Lower lobe of right lung (tissue), 2 donors: ENCODE results near the gene GMDS. TPM values are rescaled to one million over a fixed set of nuclear protein-coding genes. Genes with fewer than 3 reads are reported as not detected.

Experiments
- ATAC-seq, 2 donors: fragments of 200-7000 bp; cut with Tn5 transposase; one replicate each; pipeline ENCODE4 v1.9.1; 2020 to 2022; ENCODE audit warnings: mild to moderate bottlenecking in 2 of 2, moderate library complexity in 2 of 2
- DNase-seq: peaks from one replicate; pipeline ENCODE4 v3.0.0-alpha.2; 2020
- H3K27ac ChIP-seq: fragments of 200-600 bp; one replicate; pipeline ENCODE4 v1.8.0; 2022
- H3K27me3 ChIP-seq: fragments of 200-600 bp; one replicate; pipeline ENCODE4 v1.8.0; 2022; ENCODE audit warnings: low read depth
- H3K36me3 ChIP-seq: fragments of 200-600 bp; one replicate; pipeline ENCODE4 v1.8.0; 2022; ENCODE audit warnings: mild to moderate bottlenecking
- H3K4me1 ChIP-seq: fragments of 200-600 bp; one replicate; pipeline ENCODE4 v1.8.0; 2022
- H3K4me3 ChIP-seq: fragments of 200-600 bp; one replicate; pipeline ENCODE4 v1.8.0; 2022; ENCODE audit warnings: mild to moderate bottlenecking
- H3K9me3 ChIP-seq: fragments of 200-600 bp; one replicate; pipeline ENCODE4 v1.8.0; 2022
- intact Hi-C: fragments of 100-400 bp; cut with DNase I; formaldehyde crosslinking; loops from one replicate; pipeline ENCODE4 v1.11.0; 2022
- total RNA-seq: library from RNA; stranded (reverse); fragmentation: NEBNext Ultra II Directional; extraction: Animal tissue kit (Norgen Biotek cat#: 25700); gene quantifications from one replicate; pipeline ENCODE4 v1.2.1, GENCODE V29; 2021
- TF ChIP-seq, protein P1 (sequence below): fragments of 200-600 bp; IDR thresholded peaks from one replicate; pipeline ENCODE4 v1.8.0; 2022; ENCODE audit warnings: antibody characterized with exemption, mild to moderate bottlenecking
- donor health status: DM: no; HTN: yes; CAD: no; lungs with severe emphysema.

GMDS gene
- total RNA-seq, 1 donor from 2014 or later: 12.7 TPM

GRCh38 chr6:1580109-1580508, 665.3 kb downstream of the GMDS start:
- Histone ChIP-seq H3K27me3 (no peaks in the 10 kb centered on the region), H3K4me3 (no peak overlapping the region), H3K27ac (no peak overlapping the region), H3K4me1 (no peaks in the 10 kb centered on the region), H3K36me3 (no peaks in the 10 kb centered on the region), H3K9me3 (no peaks in the 10 kb centered on the region)
- TF ChIP-seq, protein P1, sequence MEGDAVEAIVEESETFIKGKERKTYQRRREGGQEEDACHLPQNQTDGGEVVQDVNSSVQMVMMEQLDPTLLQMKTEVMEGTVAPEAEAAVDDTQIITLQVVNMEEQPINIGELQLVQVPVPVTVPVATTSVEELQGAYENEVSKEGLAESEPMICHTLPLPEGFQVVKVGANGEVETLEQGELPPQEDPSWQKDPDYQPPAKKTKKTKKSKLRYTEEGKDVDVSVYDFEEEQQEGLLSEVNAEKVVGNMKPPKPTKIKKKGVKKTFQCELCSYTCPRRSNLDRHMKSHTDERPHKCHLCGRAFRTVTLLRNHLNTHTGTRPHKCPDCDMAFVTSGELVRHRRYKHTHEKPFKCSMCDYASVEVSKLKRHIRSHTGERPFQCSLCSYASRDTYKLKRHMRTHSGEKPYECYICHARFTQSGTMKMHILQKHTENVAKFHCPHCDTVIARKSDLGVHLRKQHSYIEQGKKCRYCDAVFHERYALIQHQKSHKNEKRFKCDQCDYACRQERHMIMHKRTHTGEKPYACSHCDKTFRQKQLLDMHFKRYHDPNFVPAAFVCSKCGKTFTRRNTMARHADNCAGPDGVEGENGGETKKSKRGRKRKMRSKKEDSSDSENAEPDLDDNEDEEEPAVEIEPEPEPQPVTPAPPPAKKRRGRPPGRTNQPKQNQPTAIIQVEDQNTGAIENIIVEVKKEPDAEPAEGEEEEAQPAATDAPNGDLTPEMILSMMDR: no peak
- intact Hi-C loops: no loop called here
- no peak for ATAC-seq
- no peak for DNase-seq

DNA sequence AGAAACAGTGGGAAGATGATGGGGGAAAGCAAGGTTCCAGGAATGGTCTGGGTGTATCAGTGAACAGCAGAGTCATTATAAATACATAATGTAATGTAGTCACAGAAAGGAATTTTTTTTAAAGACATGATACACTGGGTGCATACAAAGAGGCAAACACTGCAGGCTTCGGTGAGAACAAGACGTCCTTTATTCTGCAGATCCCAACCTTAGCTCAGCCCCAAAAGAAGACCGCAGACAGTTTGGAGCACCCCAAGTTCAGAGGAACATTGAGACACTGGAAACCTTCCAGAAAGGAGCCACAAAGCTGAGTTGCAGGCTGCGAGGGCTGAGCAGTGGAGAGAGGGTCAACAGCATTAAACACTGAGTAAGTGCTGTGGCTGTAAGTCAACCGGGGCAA, 666.3 kb downstream of the GMDS start:
- no peak for DNase-seq
- TF ChIP-seq, protein P1: no peak
- no peaks in the 10 kb centered on the region for H3K36me3 ChIP-seq

GRCh38 chr6:1577896-1578745, 667.3 kb downstream of the GMDS start:
- Histone ChIP-seq H3K4me1 (no peaks in the 10 kb centered on the region), H3K36me3 (no peaks in the 10 kb centered on the region), H3K4me3 (no peak overlapping the region), H3K27me3 (no peaks in the 10 kb centered on the region), H3K9me3 (no peaks in the 10 kb centered on the region), H3K27ac (no peak overlapping the region)
- intact Hi-C loops: no loop called here
- TF ChIP-seq, protein P1: no peak
- ATAC-seq: no peak
- no peak for DNase-seq

More for the DNA sequence above, 666.3 kb downstream of the GMDS start:
- Histone ChIP-seq H3K4me3 (no peak overlapping the region), H3K27ac (no peak overlapping the region), H3K4me1 (no peaks in the 10 kb centered on the region), H3K9me3 (no peaks in the 10 kb centered on the region), H3K27me3 (no peaks in the 10 kb centered on the region)
- no peak for ATAC-seq
- intact Hi-C loops: no loop called here

GRCh38 chr6:1577146-1577680, 668.2 kb downstream of the GMDS start:
- TF ChIP-seq, protein P1: no peak
- Histone ChIP-seq H3K9me3 (no peaks in the 10 kb centered on the region), H3K4me1 (no peaks in the 10 kb centered on the region), H3K4me3 (no peak overlapping the region), H3K27ac (no peak overlapping the region), H3K27me3 (no peaks in the 10 kb centered on the region), H3K36me3 (no peaks in the 10 kb centered on the region)
- DNase-seq (no peak), ATAC-seq (no peak)
- intact Hi-C loops: no loop called here

- H3K27me3 ChIP-seq: no peaks in the 10 kb centered on the region
- no peak for DNase-seq
- intact Hi-C loops: no loop called here
- H3K36me3 ChIP-seq: no peaks in the 10 kb centered on the region
- no peak overlapping the region for H3K27ac ChIP-seq
- H3K9me3 ChIP-seq: no peaks in the 10 kb centered on the region
- H3K4me3 ChIP-seq: no peak overlapping the region
- H3K4me1 ChIP-seq: no peaks in the 10 kb centered on the region
- TF ChIP-seq, protein P1: no peak
- ATAC-seq: no peak
These were observed 668.7 kb downstream of the GMDS start for GRCh38 chr6:1576711-1577110.
